HG03066 (cell line): Measurements from ENCODE around the gene HIF1A.
A peak's percentile ranks its signal among the peaks of the same experiment; 100 is the strongest.

Experiments used
- ATAC-seq: cut with Tn5 transposase; IDR thresholded peaks from one replicate; pipeline ENCODE4 v1.9.1; 2021; ENCODE audit warnings: low read depth; ENCODE audit not compliant: unreplicated experiment

The HIF1A gene

GRCh38 chr14:61769893-61770292 lies 74.6 kb downstream of the HIF1A start:
- no peak for ATAC-seq

DNA sequence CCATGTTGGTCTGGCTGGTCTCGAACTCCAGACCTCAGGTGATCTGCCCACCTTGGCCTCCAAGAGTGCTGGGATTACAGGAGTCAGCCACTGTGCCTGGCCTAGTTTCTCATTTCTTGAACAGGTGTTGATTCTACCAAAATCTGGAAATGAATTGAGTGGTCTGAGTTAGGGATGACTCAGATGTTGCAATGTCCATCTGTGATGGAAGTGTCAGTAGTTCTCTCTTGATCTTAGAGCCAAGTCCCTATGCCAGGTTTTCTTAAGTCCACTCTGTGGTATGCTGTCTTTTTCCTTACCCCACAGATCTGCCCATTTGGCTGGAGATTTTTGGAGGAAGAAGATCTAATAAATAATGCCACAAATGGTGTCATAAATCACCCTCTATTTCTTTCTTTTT lies 79.5 kb downstream of the HIF1A start:
- ATAC-seq: no peak

DNA sequence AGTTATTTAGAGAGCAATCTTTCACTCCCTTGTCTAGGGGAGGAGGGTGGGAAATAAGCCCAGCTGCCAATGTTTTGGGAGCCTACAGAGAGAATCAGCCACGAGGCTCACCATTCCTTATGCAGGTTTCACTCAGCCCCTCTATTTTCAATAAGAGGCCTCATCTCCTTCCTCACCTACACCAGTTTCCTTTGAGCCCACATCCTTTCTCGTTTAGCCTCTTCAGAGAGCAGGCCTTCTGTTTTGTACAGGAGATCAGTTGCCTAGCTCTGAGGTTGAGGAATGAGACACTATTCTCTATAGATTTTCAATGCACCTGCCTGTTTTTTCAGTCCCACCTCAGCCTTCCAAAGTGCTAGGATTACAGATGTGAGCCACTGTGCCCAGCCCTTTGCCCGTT lies 84.8 kb downstream of the HIF1A start:
- peak; percentile 91 for ATAC-seq

DNA sequence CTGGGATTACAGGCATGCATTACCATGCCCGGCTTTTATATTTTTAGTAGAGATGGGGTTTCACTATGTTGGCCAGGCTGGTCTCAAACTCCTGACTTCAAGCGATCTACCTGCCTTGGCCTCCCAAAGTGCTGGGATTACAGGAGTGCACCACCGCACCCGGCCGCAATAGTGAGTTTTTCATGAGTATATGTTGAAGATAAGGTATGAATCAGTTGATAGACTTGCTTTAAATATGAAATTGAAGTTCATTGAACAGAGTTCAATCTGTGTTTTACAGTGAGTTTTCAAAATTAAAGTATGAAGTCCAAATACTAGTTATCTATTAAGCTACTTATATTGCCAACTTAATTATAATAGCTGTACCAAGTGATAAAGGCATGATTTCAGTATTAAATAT lies 102.0 kb downstream of the HIF1A start:
- ATAC-seq: no peak
